Endothelial cell of umbilical vein (primary cell): Measurements from ENCODE around the gene RELT. TPM values are rescaled to one million over a fixed set of nuclear protein-coding genes. Genes with fewer than 3 reads are reported as not detected.

Experiments
- BruUV-seq: library from RNA; stranded (reverse); fragments of 400-500 nt; replicated peaks from 2 replicates; lab custom pipeline; 2021; lab: Mats Ljungman, UMichigan
- CTCF ChIA-PET: fragments of 300-600, 350-600 bp; sonication (Branson Sonifier 250); formaldehyde crosslinking; loops from one replicate; lab custom pipeline; 2021; ENCODE audit warnings: antibody characterized with exemption, inconsistent platforms; lab: Charles Lee
- POLR2A ChIA-PET: fragments of 300-600, 350-600 bp; sonication (Branson Sonifier 250); formaldehyde crosslinking; loops from one replicate; lab custom pipeline; 2021; ENCODE audit warnings: antibody characterized with exemption, inconsistent platforms; lab: Charles Lee
- DNase-seq: peaks from one replicate; pipeline ENCODE4 v3.0.0-alpha.2; 2011; ENCODE audit warnings: low read depth, low spot score
- FAIRE-seq: peaks from 2 replicates; lab custom pipeline; 2011; peaks lifted over from hg19 to GRCh38; lab: Jason Lieb, UNC
- H2AFZ ChIP-seq: 2 replicates; pipeline ENCODE4 v1.6.0; 2012; ENCODE audit warnings: low read depth, low read length, control low read depth, inconsistent platforms
- H3K27ac ChIP-seq: 2 replicates; pipeline ENCODE4 v1.5.1; 2011; ENCODE audit warnings: low read depth, mild to moderate bottlenecking, control low read depth, low read length, moderate library complexity; ENCODE audit not compliant: insufficient read depth
- H3K27me3 ChIP-seq, 2 experiments: 2 replicates each; pipeline versions ENCODE4 v1.6.0 to v1.6.1; 2011; ENCODE audit warnings: low read length in 2 of 2, mixed read lengths in 1 of 2; ENCODE audit not compliant: control insufficient read depth in 2 of 2, insufficient read depth in 2 of 2
- H3K36me3 ChIP-seq, 2 experiments: 2 replicates in 1 of 2; 3 replicates in 1 of 2; pipeline ENCODE4 v1.5.1; 2011; ENCODE audit warnings: low read length in 2 of 2, mild to moderate bottlenecking in 1 of 2, moderate library complexity in 1 of 2; ENCODE audit not compliant: control insufficient read depth in 2 of 2, insufficient read depth in 2 of 2; ENCODE audit errors: extremely low read depth in 1 of 2
- H3K4me1 ChIP-seq: 3 replicates; pipeline ENCODE4 v1.5.1; 2011; ENCODE audit warnings: mild to moderate bottlenecking, low read length; ENCODE audit not compliant: control insufficient read depth, insufficient read depth; ENCODE audit errors: extremely low read depth
- H3K4me2 ChIP-seq: 2 replicates; pipeline ENCODE4 v1.6.1; 2011; ENCODE audit warnings: low read length, control low read depth, mixed read lengths; ENCODE audit not compliant: insufficient read depth
- H3K4me3 ChIP-seq, 3 experiments: fragments of 200-600 bp in 1 of 3; sonication (generic), shearing (Covaris generic) in 1 of 3; replicated peaks in 1 of 3; 2 replicates each; pipeline ENCODE4 v1.5.1; 2011 to 2016; ENCODE audit warnings: control low read depth in 3 of 3, low read length in 3 of 3, mild to moderate bottlenecking in 2 of 3, inconsistent platforms in 1 of 3, low read depth in 1 of 3, moderate library complexity in 1 of 3; ENCODE audit not compliant: insufficient read depth in 1 of 3
- H3K79me2 ChIP-seq: 2 replicates; pipeline ENCODE4 v1.6.0; 2012; ENCODE audit warnings: low read length, inconsistent platforms; ENCODE audit not compliant: control insufficient read depth, insufficient read depth
- H3K9ac ChIP-seq: replicated peaks from 2 replicates; pipeline ENCODE3; 2011; ENCODE audit warnings: low read length, control low read depth; ENCODE audit not compliant: insufficient read depth; ENCODE audit errors: extremely low read depth
- H3K9me1 ChIP-seq: replicated peaks from 3 replicates; pipeline ENCODE4 v1.6.0; 2011; ENCODE audit warnings: mild to moderate bottlenecking, low read length; ENCODE audit not compliant: control insufficient read depth, insufficient read depth; ENCODE audit errors: extremely low read depth
- H3K9me3 ChIP-seq: replicated peaks from 2 replicates; pipeline ENCODE4 v1.5.1; 2012; ENCODE audit warnings: low read length, inconsistent platforms; ENCODE audit not compliant: control insufficient read depth, insufficient read depth
- H4K20me1 ChIP-seq: replicated peaks from 2 replicates; pipeline ENCODE3; 2011; ENCODE audit warnings: mild to moderate bottlenecking, low read length; ENCODE audit not compliant: control insufficient read depth, insufficient read depth; ENCODE audit errors: extremely low read depth
- EZH2 ChIP-seq: IDR thresholded peaks from 2 replicates; pipeline ENCODE4 v1.6.1; 2012; ENCODE audit warnings: borderline replicate concordance, low read depth, mild to moderate bottlenecking, moderate library complexity, low read length, inconsistent platforms; ENCODE audit not compliant: severe bottlenecking
- FOS ChIP-seq: IDR thresholded peaks from 2 replicates; pipeline ENCODE4 v1.6.1; 2011; ENCODE audit warnings: mild to moderate bottlenecking, low read length, moderate library complexity, borderline replicate concordance; ENCODE audit not compliant: insufficient read depth
- GATA2 ChIP-seq: IDR thresholded peaks from 2 replicates; pipeline ENCODE4 v1.7.0; 2011; ENCODE audit warnings: low read depth, mild to moderate bottlenecking, moderate library complexity, mixed read lengths, low read length; ENCODE audit not compliant: insufficient read length, insufficient read depth
- JUN ChIP-seq: IDR thresholded peaks from 2 replicates; pipeline ENCODE4 v1.6.1; 2011; ENCODE audit warnings: borderline replicate concordance, low read depth; ENCODE audit not compliant: insufficient read length, insufficient read depth
- MYC ChIP-seq: IDR thresholded peaks from one replicate; pipeline ENCODE4 v1.6.1; 2011; ENCODE audit warnings: mild to moderate bottlenecking, low read depth, low read length
- POLR2A ChIP-seq: IDR thresholded peaks from 2 replicates; pipeline ENCODE4 v1.6.1; 2012; ENCODE audit warnings: low read depth, mild to moderate bottlenecking, control low read depth, low read length
- POLR2AphosphoS5 ChIP-seq: IDR thresholded peaks from 2 replicates; pipeline ENCODE4 v1.6.1; 2012; ENCODE audit warnings: low read depth, mild to moderate bottlenecking, control low read depth, low read length, moderate library complexity; ENCODE audit not compliant: insufficient read depth
- dilution Hi-C: fragments of 300-500 bp; cut with MboI; formaldehyde crosslinking; loops from one replicate; pipeline ENCODE4 v1.15.0; 2019; ENCODE audit warnings: low sequenced_read_pairs; ENCODE audit not compliant: extremely low pct_ligation_motif_present
- intact Hi-C: fragments of 100-400 bp; cut with micrococcal nuclease; formaldehyde crosslinking; loops from one replicate; pipeline ENCODE4 v1.10.0; 2022
- polyA plus RNA-seq, 4 experiments: library from polyadenylated mRNA; depleted of rRNA in 3 of 4; stranded (reverse) in 3 of 4; unstranded in 1 of 4; fragments of >200 nt; gene quantifications; 2 replicates each; pipeline versions ENCODE4 v1.2.1 to v1.2.3, GENCODE V29; 2011 to 2012; ENCODE audit warnings: missing spikeins in 1 of 4
- total RNA-seq: library from RNA; stranded (reverse); gene quantifications from 2 replicates; pipeline ENCODE4 v1.2.3, GENCODE V29; 2021
- TF ChIP-seq, protein P1 (sequence below): IDR thresholded peaks from 2 replicates; pipeline ENCODE4 v1.6.1; 2011; ENCODE audit not compliant: insufficient read depth, insufficient read length
- TF ChIP-seq, protein P2 (sequence below), 2 donors: IDR thresholded peaks; 1 replicate in 1 of 2; 2 replicates in 1 of 2; pipeline ENCODE4 v1.5.1; 2011; ENCODE audit warnings: low read length in 2 of 2, mild to moderate bottlenecking in 2 of 2, moderate library complexity in 2 of 2, control low read depth in 1 of 2, inconsistent platforms in 1 of 2, low read depth in 1 of 2; ENCODE audit not compliant: insufficient read depth in 1 of 2; ENCODE audit errors: extremely low read depth in 1 of 2

Gene RELT
- total and polyA plus RNA-seq, 2 donors (not counting 3 experiments of a cell fraction or from before 2014, with no cell fraction given) = 6.7 to 13.1 TPM

DNA sequence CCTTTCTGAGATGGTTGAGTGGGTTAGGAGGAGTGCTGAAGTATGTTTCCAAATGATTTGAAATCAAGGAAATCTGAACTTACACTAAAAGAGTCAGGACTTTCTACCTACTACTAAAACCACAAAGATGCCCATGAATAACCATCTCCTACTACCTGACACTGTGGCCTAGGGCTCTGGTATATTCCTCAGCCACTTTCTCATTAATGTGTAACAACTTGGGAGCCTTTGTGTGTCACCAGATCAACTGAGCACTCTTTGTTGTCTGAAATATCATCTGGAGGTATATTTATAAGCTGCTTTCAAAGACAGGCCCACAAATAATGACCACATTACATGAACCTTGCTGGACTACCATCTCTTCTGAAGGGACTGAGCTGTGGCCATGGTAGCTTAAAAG, 43.9 kb downstream of the RELT start:
- no TSS peak for BruUV-seq
- intact Hi-C loops = no loop called here
- H3K27ac ChIP-seq = no peak overlapping the region
- no peak overlapping the region for H3K9ac ChIP-seq
- H3K9me3 ChIP-seq = no peaks in the 10 kb centered on the region
- ChIA-PET CTCF (no interaction called here), POLR2A (no interaction called here)
- no peak overlapping the region for H3K4me3 ChIP-seq
- dilution Hi-C loops = no loop called here
- no peaks in the 10 kb centered on the region for H3K27me3 ChIP-seq
- no peaks in the 10 kb centered on the region for H3K4me1 ChIP-seq
- H2AFZ ChIP-seq = no peak overlapping the region
- FAIRE-seq (no peak), DNase-seq (no peak)
- H3K4me2 ChIP-seq = no peak overlapping the region
- no peaks in the 10 kb centered on the region for H3K36me3 ChIP-seq
- H3K9me1 ChIP-seq = no peaks in the 10 kb centered on the region
- TF ChIP-seq FOS = no peak
- no peaks in the 10 kb centered on the region for H3K79me2 ChIP-seq
- H4K20me1 ChIP-seq = no peaks in the 10 kb centered on the region

DNA sequence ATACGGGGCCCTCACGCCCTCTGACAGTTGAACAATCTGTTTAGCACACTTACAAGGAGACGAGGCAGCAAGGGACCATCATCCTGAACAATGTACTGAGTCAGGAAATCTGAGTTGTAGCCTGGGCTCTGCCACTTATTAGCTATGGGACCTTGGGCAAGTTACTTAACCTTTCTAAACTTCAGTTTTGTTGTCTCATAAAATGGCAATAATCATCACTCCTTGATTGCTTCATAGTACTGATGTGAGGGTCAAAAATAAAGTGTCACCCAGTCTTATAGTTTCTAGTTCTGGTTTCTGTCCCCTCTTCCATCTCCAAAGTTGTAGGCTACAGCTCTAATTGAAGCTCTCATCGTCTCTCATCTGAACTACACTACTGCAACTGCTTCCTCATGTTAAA, 46.7 kb downstream of the RELT start:
- no peaks in the 10 kb centered on the region for H4K20me1 ChIP-seq
- H3K36me3 ChIP-seq = no peaks in the 10 kb centered on the region
- H2AFZ ChIP-seq = no peak overlapping the region
- H3K79me2 ChIP-seq = no peaks in the 10 kb centered on the region
- no peaks in the 10 kb centered on the region for H3K4me1 ChIP-seq
- TF ChIP-seq POLR2A = no peak
- no peak for TF ChIP-seq POLR2AphosphoS5
- TF ChIP-seq GATA2 = no peak
- no peak for TF ChIP-seq EZH2
- no peak for TF ChIP-seq FOS
- no peak for TF ChIP-seq MYC
- TF ChIP-seq JUN = no peak
- TF ChIP-seq, protein P1, sequence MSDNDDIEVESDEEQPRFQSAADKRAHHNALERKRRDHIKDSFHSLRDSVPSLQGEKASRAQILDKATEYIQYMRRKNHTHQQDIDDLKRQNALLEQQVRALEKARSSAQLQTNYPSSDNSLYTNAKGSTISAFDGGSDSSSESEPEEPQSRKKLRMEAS = no peak
- TF ChIP-seq, protein P2, sequence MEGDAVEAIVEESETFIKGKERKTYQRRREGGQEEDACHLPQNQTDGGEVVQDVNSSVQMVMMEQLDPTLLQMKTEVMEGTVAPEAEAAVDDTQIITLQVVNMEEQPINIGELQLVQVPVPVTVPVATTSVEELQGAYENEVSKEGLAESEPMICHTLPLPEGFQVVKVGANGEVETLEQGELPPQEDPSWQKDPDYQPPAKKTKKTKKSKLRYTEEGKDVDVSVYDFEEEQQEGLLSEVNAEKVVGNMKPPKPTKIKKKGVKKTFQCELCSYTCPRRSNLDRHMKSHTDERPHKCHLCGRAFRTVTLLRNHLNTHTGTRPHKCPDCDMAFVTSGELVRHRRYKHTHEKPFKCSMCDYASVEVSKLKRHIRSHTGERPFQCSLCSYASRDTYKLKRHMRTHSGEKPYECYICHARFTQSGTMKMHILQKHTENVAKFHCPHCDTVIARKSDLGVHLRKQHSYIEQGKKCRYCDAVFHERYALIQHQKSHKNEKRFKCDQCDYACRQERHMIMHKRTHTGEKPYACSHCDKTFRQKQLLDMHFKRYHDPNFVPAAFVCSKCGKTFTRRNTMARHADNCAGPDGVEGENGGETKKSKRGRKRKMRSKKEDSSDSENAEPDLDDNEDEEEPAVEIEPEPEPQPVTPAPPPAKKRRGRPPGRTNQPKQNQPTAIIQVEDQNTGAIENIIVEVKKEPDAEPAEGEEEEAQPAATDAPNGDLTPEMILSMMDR (IDR thresholded peaks at IDR 0.05; ENCODE audit: extremely low read depth in 1 of 2, insufficient read depth in 1 of 2, low read depth in 1 of 2, low read length in 2 of 2) = no peak
- no peak overlapping the region for H3K9ac ChIP-seq
- no peaks in the 10 kb centered on the region for H3K9me3 ChIP-seq
- no peak overlapping the region for H3K4me3 ChIP-seq
- no peaks in the 10 kb centered on the region for H3K9me1 ChIP-seq
- BruUV-seq = no TSS peak
- CTCF ChIA-PET = interaction anchor here (0.9 to 2.1 kb wide), 6 partner anchors 9 to 203 kb away, joined by 3 to 10 read pairs (median 5); no protein-coding TSS in a partner anchor
- no peak overlapping the region for H3K4me2 ChIP-seq
- DNase-seq = no peak
- intact Hi-C loops = no loop called here
- FAIRE-seq = no peak
- dilution Hi-C loops = no loop called here
- POLR2A ChIA-PET = no interaction called here
- no peaks in the 10 kb centered on the region for H3K27me3 ChIP-seq
- no peak overlapping the region for H3K27ac ChIP-seq
